Cardiac muscle cell (in vitro differentiated cells and primary cell): ENCODE results near the gene RSPRY1. TPM values are rescaled to one million over a fixed set of nuclear protein-coding genes. Genes with fewer than 3 reads are reported as not detected.
A peak's percentile ranks its signal among the peaks of the same experiment; 100 is the strongest.

Source experiments
- DNase-seq, 2 donors: peaks; one replicate each; pipeline versions ENCODE4 v3.0.0 to v3.0.0-alpha.2; 2010 to 2017; ENCODE audit warnings: low read depth in 1 of 2, low spot score in 1 of 2
- H3K27ac ChIP-seq: fragments of 200-600 bp; sonication (generic); 2 replicates; pipeline ENCODE4 v1.5.1; 2016
- H3K27me3 ChIP-seq: fragments of 200-600 bp; sonication (generic); 2 replicates; pipeline ENCODE4 v1.6.0; 2016; ENCODE audit warnings: control low read depth
- H3K36me3 ChIP-seq: fragments of 200-600 bp; sonication (generic); 2 replicates; pipeline ENCODE4 v1.5.1; 2016; ENCODE audit warnings: control low read depth
- H3K4me1 ChIP-seq: fragments of 200-600 bp; sonication (generic); 2 replicates; pipeline ENCODE4 v1.8.1; 2017; ENCODE audit warnings: low read depth, mild to moderate bottlenecking, mixed run types
- H3K4me3 ChIP-seq: fragments of 200-600 bp; sonication (generic); 2 replicates; pipeline ENCODE4 v1.5.1; 2016; ENCODE audit warnings: mild to moderate bottlenecking
- H3K9me3 ChIP-seq: fragments of 200-600 bp; sonication (generic); 2 replicates; pipeline ENCODE4 v1.5.1; 2017; ENCODE audit warnings: low read depth, mild to moderate bottlenecking, control low read depth
- polyA plus RNA-seq: library from polyadenylated mRNA; unstranded; fragments of >200 nt; fragmentation: Nextera tagmentation; extraction: Ambion mirVana; gene quantifications from 2 replicates; pipeline ENCODE4 v1.2.1, GENCODE V29; 2016
- total RNA-seq: library from RNA; depleted of rRNA; stranded (reverse); fragments of >200 nt; gene quantifications from 2 replicates; pipeline ENCODE4 v1.2.3, GENCODE V29; 2016
- TF ChIP-seq, protein P1 (sequence below): IDR thresholded peaks from 2 replicates; pipeline ENCODE4 v1.5.1; 2012; ENCODE audit warnings: low read depth, mild to moderate bottlenecking, low read length

RSPRY1 gene
- total and polyA plus RNA-seq, 2 experiments from 2014 or later = 30.3 to 33.2 TPM

DNA sequence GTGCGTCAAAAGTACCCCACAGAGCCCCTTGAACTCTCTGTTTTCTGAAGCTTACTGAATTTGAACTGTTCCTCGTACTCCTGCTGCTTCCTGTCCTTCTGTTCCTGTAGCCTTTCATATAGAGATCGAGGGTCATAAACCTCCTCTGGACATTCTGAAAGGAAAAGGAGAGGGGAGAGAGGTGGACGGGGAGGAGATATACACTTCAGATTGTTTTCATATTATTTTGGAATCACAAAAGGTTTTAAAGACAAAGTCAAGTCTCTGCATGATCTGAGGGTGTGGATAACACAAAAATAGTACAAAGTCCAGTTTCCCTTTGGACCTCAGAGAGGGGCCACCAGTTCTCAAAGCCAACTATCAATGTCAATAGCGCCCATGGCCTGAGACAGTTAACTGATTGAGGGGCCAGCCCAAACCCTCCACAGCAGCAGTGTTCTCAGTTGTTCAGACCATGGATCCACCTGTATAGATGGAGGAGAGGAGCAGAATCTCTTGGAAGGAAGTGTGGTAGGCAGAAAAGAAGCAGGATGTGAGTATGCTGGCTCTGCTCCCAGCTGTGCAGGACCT, 13.3 kb upstream of the RSPRY1 start:
- no peak overlapping the region for H3K27ac ChIP-seq
- no peak for DNase-seq
- peaks cover 15% of the 10 kb centered on the region for H3K36me3 ChIP-seq

DNA sequence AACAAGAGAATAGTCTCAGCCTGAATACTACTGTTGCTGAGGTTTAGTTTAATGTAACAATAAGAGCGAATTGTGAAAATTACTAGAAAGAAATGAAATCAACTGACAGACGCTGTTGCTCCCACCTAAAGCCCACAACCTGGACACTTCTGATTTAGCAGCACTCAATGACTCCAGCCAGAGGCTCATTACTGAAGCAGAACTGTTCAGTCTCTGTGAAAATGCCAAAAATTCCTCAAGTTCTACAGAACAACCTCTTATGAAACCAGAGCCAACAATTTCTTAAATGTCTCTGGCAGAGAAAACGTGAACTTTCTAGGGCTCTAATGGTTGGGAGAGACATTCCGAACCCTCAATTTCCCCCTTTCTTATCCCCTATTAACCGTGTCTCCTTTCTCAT, 10.2 kb upstream of the RSPRY1 start:
- Histone ChIP-seq H3K4me3 (no peak overlapping the region), H3K27me3 (no peaks in the 10 kb centered on the region), H3K4me1 (no peaks in the 10 kb centered on the region), H3K36me3 (peaks cover 14% of the 10 kb centered on the region), H3K27ac (no peak overlapping the region), H3K9me3 (no peaks in the 10 kb centered on the region)
- TF ChIP-seq, protein P1, sequence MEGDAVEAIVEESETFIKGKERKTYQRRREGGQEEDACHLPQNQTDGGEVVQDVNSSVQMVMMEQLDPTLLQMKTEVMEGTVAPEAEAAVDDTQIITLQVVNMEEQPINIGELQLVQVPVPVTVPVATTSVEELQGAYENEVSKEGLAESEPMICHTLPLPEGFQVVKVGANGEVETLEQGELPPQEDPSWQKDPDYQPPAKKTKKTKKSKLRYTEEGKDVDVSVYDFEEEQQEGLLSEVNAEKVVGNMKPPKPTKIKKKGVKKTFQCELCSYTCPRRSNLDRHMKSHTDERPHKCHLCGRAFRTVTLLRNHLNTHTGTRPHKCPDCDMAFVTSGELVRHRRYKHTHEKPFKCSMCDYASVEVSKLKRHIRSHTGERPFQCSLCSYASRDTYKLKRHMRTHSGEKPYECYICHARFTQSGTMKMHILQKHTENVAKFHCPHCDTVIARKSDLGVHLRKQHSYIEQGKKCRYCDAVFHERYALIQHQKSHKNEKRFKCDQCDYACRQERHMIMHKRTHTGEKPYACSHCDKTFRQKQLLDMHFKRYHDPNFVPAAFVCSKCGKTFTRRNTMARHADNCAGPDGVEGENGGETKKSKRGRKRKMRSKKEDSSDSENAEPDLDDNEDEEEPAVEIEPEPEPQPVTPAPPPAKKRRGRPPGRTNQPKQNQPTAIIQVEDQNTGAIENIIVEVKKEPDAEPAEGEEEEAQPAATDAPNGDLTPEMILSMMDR = no peak
- peak in 1 of 2 donors; percentile 44 for DNase-seq

More for the DNA sequence above, 13.3 kb upstream of the RSPRY1 start:
- H3K9me3 ChIP-seq = no peaks in the 10 kb centered on the region
- peaks cover 1% of the 10 kb centered on the region for H3K4me1 ChIP-seq
- TF ChIP-seq, protein P1 = no peak
- no peak overlapping the region for H3K4me3 ChIP-seq
- no peaks in the 10 kb centered on the region for H3K27me3 ChIP-seq

- Histone ChIP-seq H3K4me1 (no peaks in the 10 kb centered on the region), H3K27ac (no peak overlapping the region), H3K9me3 (no peaks in the 10 kb centered on the region), H3K4me3 (no peak overlapping the region), H3K27me3 (no peaks in the 10 kb centered on the region), H3K36me3 (no peaks in the 10 kb centered on the region)
- no peak for DNase-seq
- TF ChIP-seq, protein P1 = no peak
These were observed 7.9 kb upstream of the RSPRY1 start for GRCh38 chr16:57178196-57178595.

DNA sequence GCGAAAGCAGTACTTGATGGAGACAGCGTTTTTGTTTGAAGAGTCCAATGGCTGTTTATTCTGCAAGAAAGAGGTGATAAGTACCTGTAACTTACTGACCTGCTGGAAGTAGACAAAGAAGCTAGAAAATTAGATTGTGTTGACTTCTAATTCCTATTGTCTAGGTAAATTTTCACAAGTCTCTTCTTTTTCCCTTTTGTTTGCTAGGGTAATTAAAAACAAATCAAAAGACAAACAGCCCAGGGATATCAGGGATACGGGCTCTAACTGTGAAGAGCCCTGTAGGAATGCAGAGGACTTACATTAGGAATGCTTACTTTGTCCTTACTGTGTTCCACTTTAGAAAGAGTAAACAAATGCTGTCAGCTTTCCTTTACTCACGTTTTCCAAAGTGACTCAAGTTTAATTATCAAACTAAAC, 7.3 kb upstream of the RSPRY1 start:
- Histone ChIP-seq H3K4me3 (no peak overlapping the region), H3K9me3 (no peaks in the 10 kb centered on the region), H3K36me3 (no peaks in the 10 kb centered on the region), H3K4me1 (no peaks in the 10 kb centered on the region), H3K27ac (no peak overlapping the region), H3K27me3 (no peaks in the 10 kb centered on the region)
- no peak for DNase-seq
- TF ChIP-seq, protein P1 = no peak

DNA sequence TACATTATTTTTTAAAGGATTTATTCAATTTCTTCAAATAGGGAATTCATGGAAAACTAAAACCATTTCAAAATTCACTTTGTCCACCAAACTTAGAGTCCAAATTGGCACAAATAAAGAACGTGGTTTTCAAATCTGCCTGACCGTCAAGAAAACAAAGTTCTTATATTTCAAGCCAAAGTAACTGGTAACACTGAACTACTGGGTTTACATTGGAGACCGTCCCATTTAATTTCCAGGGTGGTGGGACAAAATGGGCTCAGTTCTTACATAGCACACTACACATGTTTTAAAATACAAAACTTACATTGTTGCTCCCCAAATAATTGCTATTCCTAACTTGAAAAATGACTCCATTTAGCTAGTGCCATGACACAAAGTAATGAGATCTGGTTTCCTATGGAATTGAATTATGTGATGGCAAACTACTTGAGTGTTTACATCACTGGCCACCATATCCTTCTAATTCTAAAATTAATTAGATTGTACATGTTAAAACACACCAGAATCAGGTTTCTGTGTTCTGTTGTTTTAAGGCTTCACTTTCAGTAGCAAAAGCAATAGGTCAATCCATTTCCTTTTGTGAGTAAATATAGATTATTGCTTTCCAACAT, 6.8 kb upstream of the RSPRY1 start:
- H3K27ac ChIP-seq = no peak overlapping the region
- no peaks in the 10 kb centered on the region for H3K36me3 ChIP-seq
- H3K4me1 ChIP-seq = peaks cover 5% of the 10 kb centered on the region
- DNase-seq = no peak
- H3K4me3 ChIP-seq = no peak overlapping the region
- TF ChIP-seq, protein P1 = no peak
- no peaks in the 10 kb centered on the region for H3K9me3 ChIP-seq
- no peaks in the 10 kb centered on the region for H3K27me3 ChIP-seq
